Superior temporal gyrus (tissue), 1 donor: Measurements from ENCODE around the gene FARP2.
"Not testable (repeated sequence)": the region's sequence is repeated elsewhere in the genome, so short reads cannot be mapped to it uniquely, and the experiment has no call there.

Experiments
- DNase-seq: peaks from one replicate; pipeline ENCODE4 v3.0.0-alpha.2; 2016; ENCODE audit errors: extremely low spot score

FARP2 gene

DNA sequence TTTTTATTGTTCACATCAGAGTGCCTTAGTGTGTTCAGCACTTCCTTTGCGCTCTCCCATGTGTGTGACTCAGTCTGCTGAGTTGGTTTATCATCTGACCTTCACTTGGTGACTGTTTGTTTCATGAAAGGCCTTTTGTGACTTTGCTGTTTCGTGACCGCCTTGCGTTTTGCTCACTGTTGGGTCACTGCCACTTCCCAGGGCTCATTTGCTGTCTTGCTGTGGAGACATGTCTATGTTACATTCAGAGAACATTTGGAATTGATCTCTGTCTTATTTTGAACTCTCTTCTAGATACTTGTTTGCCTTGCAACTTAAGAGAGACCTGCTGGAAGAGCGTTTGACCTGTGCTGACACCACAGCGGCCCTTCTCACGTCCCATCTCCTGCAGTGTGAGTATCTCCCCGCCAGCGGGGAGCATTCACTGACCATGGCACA is 54.7 kb downstream of the FARP2 start:
- peak; percentile 94 for DNase-seq

DNA sequence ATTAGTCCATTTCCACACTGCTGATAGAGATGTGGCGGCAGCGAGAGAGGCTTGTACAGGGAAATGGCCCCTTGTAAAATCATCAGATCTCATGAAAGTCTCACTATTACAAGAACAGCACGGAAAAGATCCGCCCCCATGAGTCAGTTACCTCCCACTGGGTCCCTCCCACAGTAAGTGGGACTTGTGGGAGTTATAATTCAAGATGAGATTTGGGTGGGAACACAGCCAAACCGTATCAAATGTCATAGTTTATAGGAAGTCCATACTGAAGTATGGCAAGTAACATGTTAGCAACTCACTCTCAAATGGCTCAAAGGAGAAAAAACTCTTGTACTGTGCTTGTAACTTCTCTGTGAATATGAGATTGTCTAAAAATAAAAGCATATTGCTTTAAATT is 56.1 kb downstream of the FARP2 start:
- no peak for DNase-seq

DNA sequence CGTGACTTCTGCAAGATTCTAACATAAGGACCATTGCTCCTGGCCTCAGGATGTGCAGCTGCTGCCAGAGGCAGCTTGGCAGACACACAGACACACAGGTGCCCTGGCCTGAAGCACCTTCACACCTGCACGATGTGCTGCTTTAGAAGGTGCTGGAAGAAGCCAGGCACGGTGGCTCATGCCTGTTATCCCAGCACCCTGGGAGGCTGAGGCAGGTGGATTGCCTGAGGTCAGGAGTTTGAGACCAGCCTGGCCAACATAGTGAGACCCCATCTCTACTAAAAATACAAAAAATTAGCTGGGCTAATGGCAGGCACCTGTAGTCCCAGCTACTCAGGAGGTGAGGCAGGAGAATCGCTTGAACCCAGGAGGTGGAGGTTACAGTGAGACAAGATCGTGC is 57.4 kb downstream of the FARP2 start:
- not testable (repeated sequence) for DNase-seq

DNA sequence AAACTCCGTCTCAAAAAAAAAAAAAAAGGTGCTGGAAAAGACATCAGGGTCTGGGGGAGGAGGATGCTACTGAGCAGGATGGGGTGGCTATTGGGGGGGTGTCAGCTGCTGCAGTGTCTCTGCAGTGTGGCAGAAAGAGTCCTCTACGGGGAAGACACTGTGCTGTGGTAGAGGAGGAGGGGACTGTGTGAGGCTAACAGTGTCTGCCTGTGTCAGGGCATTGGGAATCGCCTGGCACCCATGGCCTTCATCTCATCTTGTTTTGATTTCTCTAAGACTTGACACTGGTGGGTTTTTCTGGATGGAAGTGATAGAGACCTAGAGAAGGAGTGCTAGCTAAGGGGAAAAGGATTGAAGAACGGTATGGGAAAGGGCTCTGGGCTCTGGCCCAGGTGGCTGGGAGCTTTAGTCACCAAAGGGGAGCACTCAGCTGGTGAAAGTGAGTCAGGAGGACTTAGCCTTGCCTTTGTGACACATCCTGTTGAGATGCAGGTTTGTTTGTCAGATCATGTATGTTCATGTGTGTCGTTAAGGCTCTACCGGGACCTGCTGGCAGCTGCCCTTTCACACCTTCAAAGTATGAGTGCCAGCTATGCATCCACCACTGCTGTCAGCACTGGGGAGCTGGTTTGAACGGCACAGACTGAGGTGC is 58.0 kb downstream of the FARP2 start:
- no peak for DNase-seq

DNA sequence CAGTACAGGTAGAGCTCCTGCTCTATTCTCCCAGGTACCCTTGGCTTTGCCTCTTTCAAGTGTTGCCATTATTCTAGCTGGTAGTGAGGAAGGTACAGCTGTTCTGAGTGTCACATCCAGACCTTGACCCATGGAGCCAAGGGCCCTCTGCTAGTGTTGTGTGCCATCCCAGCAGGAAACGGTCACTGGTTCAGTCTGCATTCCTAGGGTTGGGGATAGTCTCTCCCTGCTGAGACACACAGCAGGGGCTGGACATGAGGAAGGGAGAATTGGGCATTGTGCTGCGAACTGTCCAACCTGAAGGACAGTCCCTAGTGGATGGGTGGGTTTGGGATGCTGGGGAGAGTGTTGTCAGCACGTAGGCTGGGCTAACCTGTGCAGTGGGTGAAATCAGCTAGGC is 59.1 kb downstream of the FARP2 start:
- no peak for DNase-seq

DNA sequence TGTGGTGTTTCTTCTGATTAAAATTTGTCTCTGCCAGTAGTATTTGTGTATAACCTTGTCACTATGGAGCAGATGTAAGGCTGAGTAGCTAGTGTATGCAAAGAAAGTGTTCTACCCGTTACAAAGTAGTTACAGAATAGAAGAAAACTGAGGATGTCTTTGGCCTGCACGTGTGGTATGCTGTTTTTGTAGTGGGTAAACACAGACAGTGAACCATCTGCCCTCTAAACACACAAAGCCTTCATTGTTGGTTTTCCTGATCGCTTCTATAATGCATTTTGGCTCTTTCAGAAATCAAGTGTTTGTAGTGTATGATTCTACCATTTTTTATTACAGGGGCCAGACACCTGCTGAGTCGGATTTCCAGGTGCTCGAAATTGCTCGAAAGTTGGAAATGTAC is 61.5 kb downstream of the FARP2 start:
- peak; percentile 73 for DNase-seq

DNA sequence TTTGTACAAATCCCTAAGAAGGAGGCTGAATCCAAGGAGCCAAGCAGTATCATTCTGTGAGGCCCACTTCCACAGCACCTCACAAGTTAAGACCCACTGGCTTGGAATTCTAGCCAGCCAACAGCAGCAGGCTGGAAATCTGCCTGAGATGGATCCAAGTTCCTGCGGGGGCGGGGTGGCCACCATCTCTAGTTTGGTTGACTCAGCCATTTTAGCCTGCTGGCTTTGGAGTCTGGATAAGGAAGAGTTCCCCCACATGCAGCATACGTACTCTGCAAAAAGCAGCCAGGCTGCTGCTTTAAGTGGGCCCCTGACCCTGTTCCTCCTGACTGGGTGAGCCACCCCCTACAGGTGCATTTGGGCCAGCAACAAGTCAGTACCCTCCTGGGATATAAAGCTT is 65.2 kb downstream of the FARP2 start:
- no peak for DNase-seq

DNA sequence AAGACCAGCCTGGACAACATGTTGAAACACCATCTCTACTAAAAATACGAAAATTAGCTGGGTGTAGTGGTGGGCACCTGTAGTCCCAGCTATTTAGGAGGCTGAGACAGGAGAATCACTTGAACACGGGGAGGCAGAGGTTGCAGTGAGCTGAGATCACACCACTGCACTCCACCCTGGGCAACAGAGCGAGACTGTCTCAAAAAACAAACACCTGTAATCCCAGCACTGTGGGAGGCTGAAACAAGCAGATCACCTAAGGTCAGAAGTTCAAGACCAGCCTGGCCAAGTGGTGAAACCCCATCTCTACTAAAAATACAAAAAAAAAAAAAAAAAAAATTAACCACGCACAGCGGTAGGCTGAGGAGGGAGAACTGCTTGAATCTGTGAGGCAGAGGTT is 65.9 kb downstream of the FARP2 start:
- DNase-seq, result not testable (repeated sequence)

DNA sequence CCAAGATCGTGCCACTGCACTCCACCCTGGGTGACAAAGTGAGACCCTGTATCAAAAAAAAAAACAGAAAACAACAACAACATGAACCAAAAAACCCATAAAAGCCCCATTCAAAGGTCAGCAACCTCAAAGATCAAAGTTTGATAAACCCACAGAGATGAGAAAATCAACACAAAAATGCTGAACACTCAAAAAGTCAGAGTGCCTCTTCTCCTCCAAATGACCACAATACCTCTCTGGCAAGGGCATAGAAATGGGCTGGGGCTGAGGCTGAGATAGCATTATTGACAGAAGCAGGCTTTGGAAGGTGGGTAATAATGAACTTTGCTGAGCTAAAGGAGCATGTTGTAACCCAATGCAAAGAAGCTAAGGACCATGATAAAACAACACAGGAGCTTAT is 66.3 kb downstream of the FARP2 start:
- DNase-seq, result no peak

DNA sequence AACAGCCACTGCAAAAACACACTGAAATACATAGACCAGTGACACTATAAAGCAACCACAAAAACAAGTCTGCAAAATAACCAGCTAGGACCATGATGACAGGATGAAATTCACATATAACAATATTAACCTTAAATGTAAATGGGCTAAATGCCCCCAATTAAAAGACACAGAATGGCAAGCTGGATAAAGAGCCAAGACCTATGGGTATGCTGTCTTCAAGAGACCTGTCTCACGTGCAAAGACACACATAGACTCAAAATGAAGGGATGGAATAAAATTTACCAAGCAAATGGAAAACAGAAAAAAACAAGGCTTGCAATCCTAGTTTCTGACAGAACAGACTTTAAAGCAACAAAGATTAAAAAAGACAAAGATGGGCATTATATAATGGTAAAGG is 67.4 kb downstream of the FARP2 start:
- not testable (repeated sequence) for DNase-seq

DNA sequence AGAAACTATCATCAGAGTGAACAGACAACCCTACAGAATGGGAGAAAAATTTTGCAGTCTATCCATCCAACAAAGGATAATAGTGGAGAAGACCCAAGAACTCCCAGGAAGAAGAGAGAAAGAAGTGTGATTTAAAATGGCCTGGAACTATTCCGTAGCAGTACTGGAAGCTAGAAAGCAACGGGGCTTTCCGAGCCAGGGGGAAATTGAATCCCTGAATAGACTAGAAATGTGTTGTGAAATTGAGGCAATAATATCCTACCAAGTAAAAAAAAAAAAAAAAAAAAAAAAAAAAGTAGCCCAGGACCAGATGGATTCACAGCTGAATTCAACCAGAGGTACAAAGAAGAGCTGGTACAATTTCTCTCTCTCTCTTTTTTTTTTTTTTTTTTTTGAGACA is 69.3 kb downstream of the FARP2 start:
- DNase-seq, result peak; percentile 46

DNA sequence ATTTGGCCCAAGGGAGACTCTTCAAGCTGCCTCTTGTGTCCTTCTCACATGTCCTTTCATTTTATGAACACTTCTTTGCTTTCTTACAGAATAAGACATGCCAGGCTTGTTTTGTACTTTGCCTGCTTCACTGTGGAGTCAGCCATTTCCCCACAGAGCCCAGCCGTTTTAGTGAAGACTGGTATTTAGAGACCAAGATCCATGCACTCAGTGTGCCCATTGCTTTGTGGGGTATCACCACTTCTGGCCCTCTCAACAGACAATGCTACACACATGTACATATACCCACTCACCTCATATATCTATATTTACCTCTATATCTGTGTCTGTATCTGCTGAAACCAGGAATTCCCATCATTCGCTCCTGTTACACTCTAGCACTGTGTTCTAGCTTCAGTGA is 74.1 kb downstream of the FARP2 start:
- no peak for DNase-seq

DNA sequence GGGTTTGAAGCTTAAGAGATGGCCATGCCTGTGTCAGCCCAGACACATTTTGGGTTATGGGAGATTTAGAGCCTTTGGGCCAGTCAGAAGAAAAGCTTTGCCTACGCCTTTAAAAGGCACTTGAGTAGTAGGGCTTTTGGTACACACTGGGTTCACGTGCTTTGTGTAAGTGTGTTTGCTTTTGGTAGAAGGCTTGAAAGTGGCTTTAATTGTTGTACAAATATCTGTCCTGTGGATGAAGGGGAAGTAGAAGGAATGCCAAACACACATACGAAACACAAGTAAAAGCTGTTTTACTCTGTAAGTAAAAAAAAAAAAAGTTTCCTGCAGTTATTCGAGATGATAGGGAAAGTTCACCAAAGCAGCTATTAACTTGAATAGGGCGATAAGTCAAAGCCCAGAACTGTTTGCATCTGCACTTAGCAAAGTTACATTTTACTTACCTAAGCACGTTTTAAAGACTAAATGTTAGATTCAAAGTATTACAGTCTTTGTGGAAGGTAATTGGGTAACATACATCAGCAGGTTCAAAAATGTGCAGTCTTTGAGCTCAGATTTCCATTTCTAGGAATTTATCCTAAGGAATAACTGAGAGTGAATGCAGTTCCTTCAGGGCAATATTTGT is 76.9 kb downstream of the FARP2 start:
- DNase-seq, result no peak

DNA sequence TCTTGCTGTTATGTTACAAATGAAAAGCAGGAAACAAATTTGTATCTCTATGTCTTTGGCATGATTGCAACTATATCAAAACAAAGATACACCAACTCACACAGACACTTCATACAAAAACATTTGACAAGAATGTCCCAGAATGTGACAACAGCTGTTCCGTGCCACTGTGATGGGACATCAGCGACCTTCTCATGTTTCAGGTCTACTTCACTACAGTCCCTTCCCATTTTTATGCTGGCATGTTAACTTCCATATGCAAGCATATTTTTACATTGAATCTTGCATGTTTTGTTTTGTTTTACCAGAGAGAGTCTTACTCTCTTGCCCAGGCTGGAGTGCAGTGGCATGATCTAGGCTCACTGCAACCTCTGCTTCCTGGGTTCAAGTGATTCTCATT is 81.1 kb downstream of the FARP2 start:
- DNase-seq, result no peak

DNA sequence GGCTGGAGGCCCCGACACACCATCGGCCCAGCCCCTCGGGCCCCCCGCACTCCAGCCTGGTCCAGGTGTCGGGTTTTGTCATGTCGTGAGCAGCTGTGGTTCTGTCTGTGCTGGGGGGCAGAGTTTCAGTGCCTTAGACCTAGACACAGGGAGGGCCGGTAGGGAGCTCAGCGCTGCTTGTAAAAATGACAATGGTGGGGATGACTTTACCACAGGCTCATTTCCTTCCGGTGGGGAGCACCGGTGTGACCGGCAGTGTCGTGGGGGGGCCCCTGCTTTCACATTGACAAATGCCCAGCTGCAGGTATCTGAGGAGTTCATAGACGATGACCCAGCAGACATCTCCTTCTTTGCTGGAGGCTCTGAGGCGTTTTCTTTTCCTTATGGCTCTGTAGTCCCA is 85.4 kb downstream of the FARP2 start:
- no peak for DNase-seq

DNA sequence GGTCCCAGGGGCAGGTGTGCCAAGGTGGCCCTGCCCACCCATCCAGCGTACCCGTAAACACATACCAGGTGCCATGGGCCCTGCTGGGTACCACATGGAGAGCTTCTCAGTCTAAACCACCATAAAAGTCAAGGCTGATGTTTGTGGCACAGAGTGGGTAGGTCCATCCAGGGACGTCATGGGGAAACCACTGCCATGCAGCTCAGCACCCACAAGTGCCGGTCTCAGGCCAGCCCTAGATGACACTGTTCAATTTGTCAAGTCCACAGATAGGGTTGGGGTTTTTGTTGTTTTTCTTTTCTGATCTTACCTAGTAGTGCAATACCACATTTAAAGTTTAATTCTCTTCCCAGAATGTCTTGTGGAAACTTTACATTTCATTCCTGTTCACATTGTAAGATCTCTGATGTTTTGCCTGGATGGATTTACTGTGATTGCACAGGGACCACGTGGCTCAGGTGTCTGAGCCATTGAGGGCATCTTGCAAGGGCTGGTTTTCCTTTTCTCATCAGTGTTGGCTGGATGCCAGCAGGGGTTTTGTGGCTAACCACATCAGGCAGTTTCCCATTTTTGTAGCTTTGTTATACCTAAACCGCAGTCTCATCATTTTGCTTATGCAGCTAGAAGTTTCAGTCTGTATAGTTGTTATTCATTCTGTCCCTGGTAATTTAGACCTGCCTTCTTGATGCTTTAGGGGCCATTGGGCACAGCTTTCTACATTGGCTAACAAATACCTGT is 87.6 kb downstream of the FARP2 start:
- no peak for DNase-seq

DNA sequence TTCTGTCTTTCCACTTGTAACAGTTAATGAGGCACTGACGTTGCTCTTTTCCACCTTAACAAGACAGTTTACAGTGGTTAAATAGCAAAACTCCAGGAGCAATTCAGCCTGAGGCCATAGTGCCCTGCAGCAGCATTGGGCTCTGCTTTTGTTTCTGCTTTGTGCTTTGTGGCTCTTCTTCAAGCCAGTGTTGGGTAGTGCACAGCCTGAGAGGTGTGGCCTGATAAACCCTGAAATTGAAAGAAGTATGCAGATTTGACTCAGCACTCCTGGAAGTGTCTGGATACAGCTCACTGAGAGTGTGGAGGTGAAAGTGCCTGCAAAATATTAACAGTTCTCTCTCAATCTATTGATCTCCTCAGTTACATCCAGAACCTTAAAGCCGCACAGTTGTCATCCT is 89.3 kb downstream of the FARP2 start:
- DNase-seq, result no peak

DNA sequence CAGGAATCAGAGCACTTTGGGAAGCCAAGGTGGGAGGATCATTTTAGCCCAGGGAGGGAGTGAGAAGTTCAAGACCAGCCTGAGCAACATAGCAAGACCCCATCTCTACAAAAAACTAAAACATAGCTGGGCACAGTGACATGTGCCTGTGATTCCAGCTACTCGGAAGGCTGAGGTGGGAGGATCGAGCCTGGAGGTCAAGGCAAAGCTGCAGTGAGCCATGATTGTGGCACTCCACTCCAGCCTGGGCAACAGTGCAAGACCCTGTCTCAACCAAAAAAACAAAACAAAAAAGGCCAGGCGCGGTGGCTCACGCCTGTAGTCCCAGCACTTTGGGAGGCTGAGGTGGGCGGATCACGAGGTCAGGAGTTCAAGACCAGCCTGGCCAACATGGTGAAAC is 94.0 kb downstream of the FARP2 start:
- DNase-seq, result not testable (repeated sequence)

DNA sequence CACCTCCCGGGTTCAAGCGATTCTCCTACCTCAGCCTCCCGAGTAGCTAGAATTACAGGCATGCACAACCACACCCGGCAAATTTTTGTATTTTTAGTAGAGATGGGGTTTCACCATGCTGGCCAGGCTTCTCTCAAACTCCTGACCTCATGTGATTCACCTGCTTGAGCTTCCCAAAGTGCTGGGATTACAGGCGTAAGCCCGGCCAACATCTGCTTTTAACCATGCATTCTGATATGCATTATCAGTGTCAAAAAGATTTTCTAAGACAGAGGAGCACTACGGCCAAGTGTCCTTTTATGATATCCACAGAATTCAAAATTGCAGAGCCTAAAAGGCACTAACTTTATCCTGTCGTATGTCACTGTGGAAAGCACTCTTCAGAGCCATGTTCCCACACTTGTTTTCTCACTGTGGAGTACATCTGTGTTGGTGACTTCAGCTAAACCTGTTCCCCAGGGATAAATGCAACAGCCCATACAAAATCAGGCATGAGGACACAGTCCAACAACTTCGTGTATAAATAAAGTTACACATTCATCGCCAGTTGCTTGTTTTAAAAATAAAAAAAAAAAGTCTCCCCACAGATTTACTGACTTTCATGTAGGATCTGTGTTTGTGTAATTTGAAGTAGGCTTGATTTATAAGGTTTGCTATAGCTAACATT is 95.9 kb downstream of the FARP2 start:
- no peak for DNase-seq

DNA sequence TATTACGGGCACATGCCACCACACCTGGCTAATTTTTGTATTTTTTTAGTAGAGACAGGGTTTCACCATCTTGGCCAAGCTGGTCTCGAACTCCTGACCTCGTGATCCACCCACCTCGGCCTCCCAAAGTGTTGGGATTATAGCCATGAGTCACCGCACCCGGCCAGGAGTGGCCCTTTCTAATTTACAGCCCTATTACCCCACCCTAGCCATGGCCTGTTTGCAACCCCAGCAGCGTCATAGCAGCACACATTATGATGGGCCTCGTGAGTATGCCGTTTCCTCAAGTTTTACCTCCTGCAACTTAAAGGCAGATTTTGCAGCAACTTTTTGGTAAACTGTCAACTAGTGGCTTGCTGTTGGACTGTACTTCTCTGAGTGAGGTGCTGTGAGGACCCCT is 97.8 kb downstream of the FARP2 start:
- not testable (repeated sequence) for DNase-seq

DNA sequence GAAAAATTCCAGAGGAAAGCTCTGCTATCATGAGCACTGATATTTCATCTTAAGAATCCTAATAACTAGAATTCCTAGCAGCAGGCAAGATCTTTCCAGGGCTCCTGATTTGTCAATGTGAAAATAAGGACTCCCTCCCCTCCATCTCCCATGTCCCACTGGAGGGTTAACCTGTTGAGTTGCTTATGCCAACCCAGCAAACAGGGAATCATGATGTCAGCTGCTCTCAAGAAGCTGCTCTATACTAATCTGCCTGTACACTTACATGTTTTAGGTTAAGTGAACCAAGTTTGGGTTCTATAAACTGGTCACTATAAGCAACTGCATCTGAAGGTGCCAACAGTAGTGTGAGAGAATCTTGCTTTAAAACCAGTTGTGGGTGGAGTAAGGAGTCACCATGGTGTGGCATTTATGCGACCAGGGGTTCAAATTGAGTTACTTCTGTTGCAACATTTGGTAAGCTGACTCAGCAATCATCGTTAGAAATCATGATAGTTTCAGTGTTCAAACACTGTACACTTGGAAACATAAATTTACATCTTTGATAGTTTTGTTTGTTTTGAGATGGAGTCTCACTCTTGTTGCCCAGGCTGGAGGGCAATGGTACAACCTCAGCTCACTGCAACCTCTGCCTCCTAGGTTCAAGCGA is 98.9 kb downstream of the FARP2 start:
- DNase-seq, result no peak

DNA sequence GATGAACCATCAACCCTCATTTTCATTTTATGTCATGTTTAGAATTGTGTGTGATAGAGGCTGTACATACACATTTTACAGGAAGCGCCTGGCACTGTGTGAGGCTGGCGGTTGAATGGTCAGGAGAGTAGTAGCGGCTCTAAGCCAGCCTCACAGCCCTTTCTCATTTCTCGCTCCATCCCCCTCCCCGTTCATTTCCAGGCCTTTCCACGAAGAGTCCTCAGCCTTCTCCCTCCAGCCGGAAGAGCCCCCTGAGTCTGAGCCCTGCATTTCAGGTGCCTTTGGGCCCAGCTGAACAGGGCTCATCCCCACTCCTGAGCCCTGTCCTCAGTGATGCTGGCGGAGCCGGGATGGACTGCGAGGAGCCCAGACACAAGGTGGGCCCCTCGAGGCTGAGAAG is 100.5 kb downstream of the FARP2 start:
- DNase-seq, result no peak
